ENCODE measurements around the gene HS3ST1. TPM values are rescaled to one million over a fixed set of nuclear protein-coding genes. Genes with fewer than 3 reads are reported as not detected.

Gene HS3ST1
- total RNA-seq, 4 donors from 2014 or later = 0.26 to 2.2 (median 0.40) TPM; not detected in 1

DNA sequence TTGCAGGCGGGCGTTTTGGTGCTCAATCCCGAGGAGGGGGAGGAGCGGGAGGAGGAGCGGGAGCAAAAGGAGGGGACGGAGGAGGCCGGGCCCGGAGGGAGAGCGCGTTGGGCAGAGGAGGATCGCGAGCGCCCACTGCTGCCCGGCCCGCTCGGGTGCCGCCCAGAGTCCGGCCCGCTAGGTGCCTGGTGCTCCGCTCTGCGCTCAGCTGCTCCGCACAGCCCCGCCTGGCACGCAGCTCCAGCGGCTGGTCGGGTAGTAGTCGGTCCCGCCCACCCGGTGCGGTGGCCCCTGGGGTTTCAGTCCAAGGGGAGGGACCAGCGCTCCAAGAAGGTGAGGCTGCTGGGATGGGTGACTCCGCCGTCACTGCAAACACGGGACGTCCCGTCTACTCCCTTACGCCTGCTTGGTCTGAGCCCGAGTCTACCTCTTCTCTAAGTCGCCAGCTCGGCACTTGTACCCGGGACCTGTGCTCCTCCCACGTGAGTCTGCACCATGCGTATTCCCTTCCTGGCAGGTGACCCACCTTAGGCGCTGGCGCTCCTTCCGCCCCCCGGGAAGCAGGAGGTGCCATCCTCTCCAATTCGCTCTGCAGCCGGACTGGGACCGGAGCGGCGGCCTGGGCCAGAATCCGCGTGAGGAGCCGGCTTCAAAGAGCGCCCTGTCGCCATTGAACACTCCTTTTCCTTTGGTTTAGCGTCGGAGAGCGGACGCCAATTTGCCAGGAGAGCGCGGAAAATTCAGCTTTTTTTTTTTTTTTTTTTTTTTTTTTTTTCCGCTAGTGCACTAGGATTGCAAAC, 405 bp upstream of the HS3ST1 start:
- peak; percentile 86 to 88 for DNase-seq (ENCODE audit: low spot score in 2 of 2)
- peaks cover 28% of the 10 kb centered on the region for H3K27me3 ChIP-seq
- H3K27ac ChIP-seq = peak overlapping the region; percentile 58
- H3K9me3 ChIP-seq = no peaks in the 10 kb centered on the region
- peaks cover 30% of the 10 kb centered on the region for H3K4me1 ChIP-seq
- no peak for TF ChIP-seq EP300 (IDR thresholded peaks at IDR 0.05)
- TF ChIP-seq, protein P1, sequence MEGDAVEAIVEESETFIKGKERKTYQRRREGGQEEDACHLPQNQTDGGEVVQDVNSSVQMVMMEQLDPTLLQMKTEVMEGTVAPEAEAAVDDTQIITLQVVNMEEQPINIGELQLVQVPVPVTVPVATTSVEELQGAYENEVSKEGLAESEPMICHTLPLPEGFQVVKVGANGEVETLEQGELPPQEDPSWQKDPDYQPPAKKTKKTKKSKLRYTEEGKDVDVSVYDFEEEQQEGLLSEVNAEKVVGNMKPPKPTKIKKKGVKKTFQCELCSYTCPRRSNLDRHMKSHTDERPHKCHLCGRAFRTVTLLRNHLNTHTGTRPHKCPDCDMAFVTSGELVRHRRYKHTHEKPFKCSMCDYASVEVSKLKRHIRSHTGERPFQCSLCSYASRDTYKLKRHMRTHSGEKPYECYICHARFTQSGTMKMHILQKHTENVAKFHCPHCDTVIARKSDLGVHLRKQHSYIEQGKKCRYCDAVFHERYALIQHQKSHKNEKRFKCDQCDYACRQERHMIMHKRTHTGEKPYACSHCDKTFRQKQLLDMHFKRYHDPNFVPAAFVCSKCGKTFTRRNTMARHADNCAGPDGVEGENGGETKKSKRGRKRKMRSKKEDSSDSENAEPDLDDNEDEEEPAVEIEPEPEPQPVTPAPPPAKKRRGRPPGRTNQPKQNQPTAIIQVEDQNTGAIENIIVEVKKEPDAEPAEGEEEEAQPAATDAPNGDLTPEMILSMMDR (IDR thresholded peaks at IDR 0.05) = peak in 1 of 2 donors; percentile 71
- H3K4me3 ChIP-seq = peak overlapping the region; percentile 56
- no peaks in the 10 kb centered on the region for H3K36me3 ChIP-seq
- WGBS = 3% methylated on average over 30 of the region's 64 CpGs

DNA sequence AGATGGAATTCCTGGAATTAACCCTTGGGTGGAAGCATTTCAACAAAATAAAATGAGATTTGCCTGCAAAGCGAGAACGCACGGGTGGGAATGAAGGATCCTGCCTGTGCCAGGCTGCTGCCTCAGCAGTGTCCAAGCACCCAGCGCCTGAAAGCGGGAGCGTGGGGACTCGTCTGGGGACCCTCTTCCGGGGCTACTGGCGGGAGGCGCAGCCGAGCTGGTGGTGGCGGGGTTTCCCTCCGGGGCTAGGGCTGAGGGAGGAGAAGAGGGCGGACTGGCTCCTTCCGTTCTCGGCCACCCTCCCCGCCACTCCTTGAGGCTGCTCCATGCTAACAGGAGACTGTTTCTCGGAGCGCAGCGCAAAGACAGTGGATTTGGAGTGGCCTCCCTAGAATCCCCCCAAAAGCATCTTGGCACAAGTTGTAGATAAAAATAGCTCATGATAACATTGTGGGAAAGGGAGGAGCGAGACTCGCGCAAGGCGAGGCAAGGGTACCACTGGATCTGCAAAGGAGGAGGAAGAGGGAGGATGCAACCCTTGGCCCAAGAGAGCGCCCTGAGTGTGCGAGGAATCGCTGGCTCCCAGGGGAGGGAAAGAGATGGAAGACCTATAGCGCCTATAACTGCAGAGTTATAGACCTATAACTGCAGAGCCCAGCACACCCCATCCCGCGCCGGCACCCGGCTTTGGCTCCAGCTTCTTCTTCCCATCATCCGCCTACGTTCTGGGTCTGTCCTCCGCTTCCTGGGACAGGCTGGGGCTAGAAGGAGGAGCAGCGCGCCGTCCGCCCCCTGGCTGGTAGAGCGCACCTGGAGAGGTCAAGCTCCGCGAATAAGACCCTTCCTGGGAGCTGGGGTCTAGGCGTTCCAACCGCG, 1.3 kb downstream of the HS3ST1 start:
- Histone ChIP-seq H3K9me3 (no peaks in the 10 kb centered on the region), H3K4me3 (peak overlapping the region; percentile 56), H3K4me1 (peaks cover 30% of the 10 kb centered on the region), H3K27me3 (peaks cover 28% of the 10 kb centered on the region), H3K27ac (no peak overlapping the region), H3K36me3 (no peaks in the 10 kb centered on the region)
- TF ChIP-seq, protein P1 (IDR thresholded peaks at IDR 0.05) = no peak
- TF ChIP-seq EP300 (IDR thresholded peaks at IDR 0.05) (no peak), POLR2A (IDR thresholded peaks at IDR 0.05) (no peak), POLR2AphosphoS5 (IDR thresholded peaks at IDR 0.05) (no peak)
- WGBS = 4% methylated on average over 37 of the region's 45 CpGs
- DNase-seq (ENCODE audit: low spot score in 2 of 2) = no peak

DNA sequence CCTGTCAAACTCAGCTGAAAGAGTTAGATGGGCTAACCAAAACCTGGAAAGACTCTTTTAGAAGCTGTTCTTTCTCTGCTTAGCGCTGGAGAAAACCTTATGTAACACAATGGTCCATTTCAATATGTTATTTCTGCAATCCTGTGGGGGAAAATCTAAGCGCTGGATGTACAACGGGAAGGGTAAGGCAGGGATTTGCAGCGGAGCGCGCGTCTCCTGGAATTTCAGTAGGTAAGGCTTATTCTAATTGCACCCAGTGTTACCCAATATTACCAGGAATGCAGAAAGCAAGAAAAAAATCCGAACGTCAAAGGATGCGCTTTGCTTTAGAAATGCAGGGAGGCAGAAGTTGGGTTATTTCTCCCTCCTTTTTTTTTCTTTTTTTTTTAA, 2.0 kb downstream of the HS3ST1 start:
- Histone ChIP-seq H3K4me1 (peaks cover 30% of the 10 kb centered on the region), H3K36me3 (no peaks in the 10 kb centered on the region), H3K9me3 (no peaks in the 10 kb centered on the region), H3K4me3 (peak overlapping the region; percentile 56), H3K27ac (no peak overlapping the region), H3K27me3 (peaks cover 28% of the 10 kb centered on the region)
- no peak for TF ChIP-seq POLR2A (IDR thresholded peaks at IDR 0.05)
- no peak for TF ChIP-seq POLR2AphosphoS5 (IDR thresholded peaks at IDR 0.05)
- TF ChIP-seq, protein P1 (IDR thresholded peaks at IDR 0.05) = no peak
- no peak for TF ChIP-seq EP300 (IDR thresholded peaks at IDR 0.05)
- WGBS = 32% methylated on average over 10 of the region's 10 CpGs
- no peak for DNase-seq (ENCODE audit: low spot score in 2 of 2)

DNA sequence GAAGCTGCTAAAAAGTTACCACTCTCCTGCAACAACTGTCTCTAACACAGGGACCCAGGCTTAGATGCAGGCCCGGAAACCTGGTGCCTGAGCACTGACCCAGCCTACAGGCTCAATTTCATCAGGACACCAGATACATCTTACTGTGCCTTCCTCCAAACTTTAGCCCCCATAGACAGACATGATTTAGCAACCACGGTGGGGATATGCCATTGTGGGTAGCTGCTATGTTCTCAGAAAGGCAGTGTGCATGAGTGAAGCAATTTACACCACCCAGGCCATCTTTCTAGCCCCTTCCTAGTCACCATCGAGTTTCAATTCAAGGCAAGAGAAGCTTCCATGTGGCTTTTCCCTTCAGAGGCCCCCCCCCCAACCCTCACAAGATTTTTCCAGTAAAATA, 2.7 kb downstream of the HS3ST1 start:
- Histone ChIP-seq H3K9me3 (no peaks in the 10 kb centered on the region), H3K27ac (no peak overlapping the region), H3K4me3 (no peak overlapping the region), H3K4me1 (peaks cover 30% of the 10 kb centered on the region), H3K27me3 (peaks cover 28% of the 10 kb centered on the region), H3K36me3 (no peaks in the 10 kb centered on the region)
- 83% methylated on average over 3 of the region's 3 CpGs for WGBS
- TF ChIP-seq EP300 (IDR thresholded peaks at IDR 0.05) = no peak
- no peak for TF ChIP-seq POLR2A (IDR thresholded peaks at IDR 0.05)
- TF ChIP-seq POLR2AphosphoS5 (IDR thresholded peaks at IDR 0.05) = no peak
- TF ChIP-seq, protein P1 (IDR thresholded peaks at IDR 0.05) = no peak
- no peak for DNase-seq (ENCODE audit: low spot score in 2 of 2)

DNA sequence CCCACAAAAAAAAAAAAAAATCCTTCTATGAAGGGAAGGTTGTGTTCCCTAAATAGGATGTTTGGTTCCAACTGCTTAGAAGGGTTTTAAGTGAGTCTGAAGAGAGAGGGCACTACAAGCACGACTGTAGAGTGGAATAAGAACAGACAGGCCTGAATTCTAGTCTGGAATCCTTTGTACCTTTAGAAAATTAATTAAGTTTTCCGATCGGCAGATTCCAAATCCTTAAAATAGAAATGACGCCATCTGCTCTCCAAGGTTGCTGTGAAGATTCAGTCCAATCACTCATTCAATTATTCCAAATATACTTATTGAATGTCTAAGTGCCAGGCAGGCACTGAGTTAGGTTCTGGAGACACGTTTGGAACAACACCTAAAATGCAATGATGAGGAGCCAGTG, 3.8 kb downstream of the HS3ST1 start:
- Histone ChIP-seq H3K27me3 (peaks cover 28% of the 10 kb centered on the region), H3K27ac (no peak overlapping the region), H3K9me3 (no peaks in the 10 kb centered on the region), H3K4me1 (peaks cover 30% of the 10 kb centered on the region), H3K36me3 (no peaks in the 10 kb centered on the region), H3K4me3 (no peak overlapping the region)
- TF ChIP-seq POLR2AphosphoS5 (IDR thresholded peaks at IDR 0.05) (no peak), POLR2A (IDR thresholded peaks at IDR 0.05) (no peak), EP300 (IDR thresholded peaks at IDR 0.05) (no peak)
- TF ChIP-seq, protein P1 (IDR thresholded peaks at IDR 0.05) = no peak
- 86% methylated on average over 5 of the region's 5 CpGs for WGBS
- DNase-seq (ENCODE audit: low spot score in 2 of 2) = no peak

Data from suprapubic skin (tissue), 4 donors.